Neural crest cell (in vitro differentiated cells): ENCODE results near the gene MAML3. TPM values are rescaled to one million over a fixed set of nuclear protein-coding genes. Genes with fewer than 3 reads are reported as not detected.

Experiments used
- DNase-seq: peaks from one replicate; pipeline ENCODE4 v3.0.0; 2021; ENCODE audit warnings: low read depth, mixed read lengths, low spot score
- H3K27ac Mint-ChIP-seq: one replicate; pipeline ENCODE4 v1.8.0; 2021; ENCODE audit warnings: mild to moderate bottlenecking, mixed read lengths; ENCODE audit not compliant: unreplicated experiment
- H3K27me3 Mint-ChIP-seq: 2 replicates; pipeline ENCODE4 v1.8.0; 2021; ENCODE audit warnings: low read depth, mild to moderate bottlenecking, mixed read lengths
- H3K36me3 Mint-ChIP-seq: 2 replicates; pipeline ENCODE4 v1.8.0; 2021; ENCODE audit warnings: low read depth, mild to moderate bottlenecking, mixed read lengths
- H3K4me1 Mint-ChIP-seq: 2 replicates; pipeline ENCODE4 v1.8.0; 2021; ENCODE audit warnings: mixed read lengths
- H3K4me3 Mint-ChIP-seq: one replicate; pipeline ENCODE4 v1.8.0; 2021; ENCODE audit warnings: mild to moderate bottlenecking, mixed read lengths
- H3K9me3 Mint-ChIP-seq: 2 replicates; pipeline ENCODE4 v1.8.0; 2021; ENCODE audit warnings: mixed read lengths
- total RNA-seq: library from RNA; stranded (reverse); gene quantifications from 2 replicates; pipeline ENCODE4 v1.2.1, GENCODE V29; 2021
- TF ChIP-seq, protein P1 (sequence below): fragments of 200-600 bp; sonication (generic); conservative IDR thresholded peaks from 2 replicates; pipeline ENCODE4 v1.5.0; 2021; ENCODE audit warnings: antibody characterized with exemption, mild to moderate bottlenecking

The MAML3 gene
- total RNA-seq, 1 donor from 2014 or later, result 21.8 TPM

GRCh38 chr4:140031061-140031460 is 122.9 kb downstream of the MAML3 start:
- Mint-ChIP-seq H3K36me3 (no peaks in the 10 kb centered on the region), H3K9me3 (no peaks in the 10 kb centered on the region), H3K27me3 (no peaks in the 10 kb centered on the region), H3K4me3 (no peak overlapping the region), H3K4me1 (peaks cover 19% of the 10 kb centered on the region), H3K27ac (no peak overlapping the region)
- TF ChIP-seq, protein P1, sequence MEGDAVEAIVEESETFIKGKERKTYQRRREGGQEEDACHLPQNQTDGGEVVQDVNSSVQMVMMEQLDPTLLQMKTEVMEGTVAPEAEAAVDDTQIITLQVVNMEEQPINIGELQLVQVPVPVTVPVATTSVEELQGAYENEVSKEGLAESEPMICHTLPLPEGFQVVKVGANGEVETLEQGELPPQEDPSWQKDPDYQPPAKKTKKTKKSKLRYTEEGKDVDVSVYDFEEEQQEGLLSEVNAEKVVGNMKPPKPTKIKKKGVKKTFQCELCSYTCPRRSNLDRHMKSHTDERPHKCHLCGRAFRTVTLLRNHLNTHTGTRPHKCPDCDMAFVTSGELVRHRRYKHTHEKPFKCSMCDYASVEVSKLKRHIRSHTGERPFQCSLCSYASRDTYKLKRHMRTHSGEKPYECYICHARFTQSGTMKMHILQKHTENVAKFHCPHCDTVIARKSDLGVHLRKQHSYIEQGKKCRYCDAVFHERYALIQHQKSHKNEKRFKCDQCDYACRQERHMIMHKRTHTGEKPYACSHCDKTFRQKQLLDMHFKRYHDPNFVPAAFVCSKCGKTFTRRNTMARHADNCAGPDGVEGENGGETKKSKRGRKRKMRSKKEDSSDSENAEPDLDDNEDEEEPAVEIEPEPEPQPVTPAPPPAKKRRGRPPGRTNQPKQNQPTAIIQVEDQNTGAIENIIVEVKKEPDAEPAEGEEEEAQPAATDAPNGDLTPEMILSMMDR, result no peak
- no peak for DNase-seq

GRCh38 chr4:140028676-140029517 is 125.1 kb downstream of the MAML3 start:
- Mint-ChIP-seq H3K36me3 (no peaks in the 10 kb centered on the region), H3K4me1 (peaks cover 14% of the 10 kb centered on the region), H3K4me3 (no peak overlapping the region), H3K27me3 (no peaks in the 10 kb centered on the region), H3K27ac (no peak overlapping the region), H3K9me3 (no peaks in the 10 kb centered on the region)
- TF ChIP-seq, protein P1, result no peak
- no peak for DNase-seq

GRCh38 chr4:140028101-140028500 is 125.9 kb downstream of the MAML3 start:
- no peak overlapping the region for H3K4me3 Mint-ChIP-seq
- TF ChIP-seq, protein P1, result no peak
- H3K27ac Mint-ChIP-seq, result no peak overlapping the region
- H3K27me3 Mint-ChIP-seq, result no peaks in the 10 kb centered on the region
- H3K9me3 Mint-ChIP-seq, result no peaks in the 10 kb centered on the region
- no peaks in the 10 kb centered on the region for H3K36me3 Mint-ChIP-seq
- peaks cover 17% of the 10 kb centered on the region for H3K4me1 Mint-ChIP-seq
- DNase-seq, result no peak

- H3K4me3 Mint-ChIP-seq, result no peak overlapping the region
- TF ChIP-seq, protein P1, result no peak
- H3K4me1 Mint-ChIP-seq, result peaks cover 21% of the 10 kb centered on the region
- no peaks in the 10 kb centered on the region for H3K27me3 Mint-ChIP-seq
- H3K27ac Mint-ChIP-seq, result peak overlapping the region; percentile 22
- H3K36me3 Mint-ChIP-seq, result no peaks in the 10 kb centered on the region
- no peak for DNase-seq
- H3K9me3 Mint-ChIP-seq, result no peaks in the 10 kb centered on the region
Measured at GRCh38 chr4:140027101-140027500, 126.9 kb downstream of the MAML3 start.

- DNase-seq, result no peak
- H3K27ac Mint-ChIP-seq, result no peak overlapping the region
- H3K4me3 Mint-ChIP-seq, result no peak overlapping the region
- no peaks in the 10 kb centered on the region for H3K36me3 Mint-ChIP-seq
- TF ChIP-seq, protein P1, result no peak
- H3K9me3 Mint-ChIP-seq, result no peaks in the 10 kb centered on the region
- no peaks in the 10 kb centered on the region for H3K27me3 Mint-ChIP-seq
- H3K4me1 Mint-ChIP-seq, result peaks cover 24% of the 10 kb centered on the region
Measured at GRCh38 chr4:140025470-140025869, 128.5 kb downstream of the MAML3 start.
